HepG2 (cell line): ENCODE measurements around the gene MBTPS1. TPM values are rescaled to one million over a fixed set of nuclear protein-coding genes. Genes with fewer than 3 reads are reported as not detected.

Experiments
- ARNTL ChIP-seq: sonication (generic); formaldehyde crosslinking; IDR thresholded peaks from 2 replicates; pipeline ENCODE4 v1.4.0; 2020; ENCODE audit warnings: mild to moderate bottlenecking, missing genetic modification reagents
- ATF1 ChIP-seq: IDR thresholded peaks from 2 replicates; pipeline ENCODE4 v1.6.1; 2016; ENCODE audit warnings: mild to moderate bottlenecking, control low read depth
- EP300 ChIP-seq, 3 experiments: sonication (generic) in 1 of 3; formaldehyde crosslinking in 1 of 3; IDR thresholded peaks; 2 replicates each; pipeline versions ENCODE4 v1.5.1 to v1.6.1; 2011 to 2020; ENCODE audit warnings: low read depth in 2 of 3, low read length in 2 of 3, borderline replicate concordance in 1 of 3, improper control_type of control experiment in 1 of 3, mild to moderate bottlenecking in 1 of 3, missing genetic modification reagents in 1 of 3, moderate library complexity in 1 of 3
- FOXO1 ChIP-seq: sonication (generic); formaldehyde crosslinking; IDR thresholded peaks from 2 replicates; pipeline ENCODE4 v1.4.0; 2020; ENCODE audit warnings: missing genetic modification reagents
- FOXP1 ChIP-seq, 2 experiments: fragments of 450-650 bp in 1 of 2; IDR thresholded peaks; 2 replicates each; pipeline ENCODE4 v1.6.1; 2017 to 2018; ENCODE audit warnings: antibody characterized with exemption in 1 of 2
- HHEX ChIP-seq: IDR thresholded peaks from 2 replicates; pipeline ENCODE4 v1.6.1; 2016; ENCODE audit warnings: control low read depth
- JDP2 ChIP-seq: sonication (generic); formaldehyde crosslinking; IDR thresholded peaks from 2 replicates; pipeline ENCODE4 v1.8.1; 2022; ENCODE audit warnings: missing genetic modification reagents, borderline replicate concordance
- KAT8 ChIP-seq: IDR thresholded peaks from 2 replicates; pipeline ENCODE4 v1.6.1; 2016; ENCODE audit warnings: missing genetic modification reagents, missing compliant biosample characterization
- KDM2A ChIP-seq: sonication (generic); formaldehyde crosslinking; IDR thresholded peaks from 2 replicates; pipeline ENCODE4 v1.4.0; 2020; ENCODE audit warnings: low read depth, missing genetic modification reagents, borderline replicate concordance
- KDM4B ChIP-seq: sonication (generic); formaldehyde crosslinking; IDR thresholded peaks from 2 replicates; pipeline ENCODE4 v1.4.0; 2020; ENCODE audit warnings: missing genetic modification reagents
- KMT2B ChIP-seq: IDR thresholded peaks from 2 replicates; pipeline ENCODE4 v1.6.1; 2016; ENCODE audit warnings: missing genetic modification reagents, missing compliant biosample characterization
- NCOA5 ChIP-seq: sonication (generic); formaldehyde crosslinking; IDR thresholded peaks from 2 replicates; pipeline ENCODE4 v1.4.0; 2020; ENCODE audit warnings: missing genetic modification reagents
- NCOR1 ChIP-seq: fragments of 200-600 bp; sonication (generic); IDR thresholded peaks from 2 replicates; pipeline ENCODE4 v1.7.0; 2017; ENCODE audit warnings: antibody characterized with exemption, low read length, borderline replicate concordance
- PITX1 ChIP-seq: sonication (generic); formaldehyde crosslinking; IDR thresholded peaks from 2 replicates; pipeline ENCODE4 v1.5.1; 2020; ENCODE audit warnings: mild to moderate bottlenecking, missing genetic modification reagents
- XRCC5 ChIP-seq: fragments of 200-400 bp; formaldehyde crosslinking; optimal IDR thresholded peaks from 2 replicates; pipeline ENCODE3; 2017; ENCODE audit warnings: mild to moderate bottlenecking, low read length
- ZFP36L1 ChIP-seq: sonication (generic); formaldehyde crosslinking; IDR thresholded peaks from 2 replicates; pipeline ENCODE4 v1.8.0; 2022; ENCODE audit warnings: mild to moderate bottlenecking, missing genetic modification reagents, moderate library complexity
- ZNF232 ChIP-seq: sonication (generic); formaldehyde crosslinking; IDR thresholded peaks from 2 replicates; pipeline ENCODE4 v1.4.0; 2020; ENCODE audit warnings: missing genetic modification reagents, borderline replicate concordance
- polyA plus RNA-seq, 8 experiments: library from polyadenylated mRNA; depleted of rRNA in 3 of 8; stranded (reverse) in 7 of 8; unstranded in 1 of 8; fragments of >200 nt; fragmentation: Illumina TruSeq in 4 of 8; extraction: Trizol in 4 of 8; gene quantifications; 2 replicates each; pipeline versions ENCODE4 v1.2.1 to v1.2.3, GENCODE V29; 2011 to 2016; ENCODE audit warnings: low read depth in 4 of 8, missing spikeins in 1 of 8, mixed read lengths in 1 of 8; ENCODE audit not compliant: insufficient read depth in 1 of 8
- total RNA-seq, 5 experiments: library from RNA; depleted of rRNA; stranded (reverse); fragments of >200 nt; fragmentation: Illumina TruSeq; extraction: Trizol; gene quantifications; 2 replicates each; pipeline ENCODE4 v1.2.3, GENCODE V29; 2016; ENCODE audit warnings: low read depth in 1 of 5

Gene MBTPS1
- total and polyA plus RNA-seq, 2 of the 13 experiments (the other 11 are each of a cell fraction or from before 2014, with no cell fraction given) = 56.7 to 91.3 TPM

GRCh38 chr16:84096447-84097005 lies 20.2 kb downstream of the MBTPS1 start (continued):
- TF ChIP-seq ATF1 (CRISPR knock-in tag) (0 out of 2 replicates have a peak, but pooled peaks have one; percentile 26), JDP2 (CRISPR knock-in tag) (no peak), KDM2A (CRISPR knock-in tag) (peak; percentile 39; the same call in 1 of the 2 replicates), HHEX (peak; percentile 99), FOXP1 (IDR thresholded peaks at IDR 0.05) (peak; percentile 43; the same call in 1 of the 2 replicates), FOXP1 (CRISPR knock-in tag; IDR thresholded peaks at IDR 0.05) (peak; percentile 86), ZFP36L1 (CRISPR knock-in tag) (0 out of 2 replicates have a peak, but pooled peaks have one; percentile 27), EP300 (IDR thresholded peaks at IDR 0.05; ENCODE audit: low read depth in 2 of 2, low read length in 2 of 2) (peak; percentile 67 to 72; a peak in 3 of 4 replicates), EP300 (CRISPR knock-in tag; IDR thresholded peaks at IDR 0.05; ENCODE audit: borderline replicate concordance) (peak; percentile 47; the same call in 1 of the 2 replicates), ZNF232 (CRISPR knock-in tag) (no peak), NCOR1 (no peak; the same call in 1 of the 2 replicates), ARNTL (no peak), KDM4B (no peak), XRCC5 (peak; percentile 57), KMT2B (CRISPR knock-in tag) (0 out of 2 replicates have a peak, but pooled peaks have one; percentile 36), PITX1 (CRISPR knock-in tag) (peak; percentile 98), KAT8 (CRISPR knock-in tag) (peak; percentile 77), NCOA5 (CRISPR knock-in tag) (no peak), FOXO1 (peak; percentile 76; the same call in 1 of the 2 replicates)
